H54 (cell line): Measurements from ENCODE around the gene OR7G2.
"Not testable (repeated sequence)": the region's sequence is repeated elsewhere in the genome, so short reads cannot be mapped to it uniquely, and the experiment has no call there.

ENCODE experiments used
- DNase-seq: peaks from one replicate; pipeline ENCODE4 v3.0.0; 2011; ENCODE audit warnings: low spot score, mixed read lengths; ENCODE audit not compliant: insufficient read length
- FAIRE-seq: peaks from 3 replicates; lab custom pipeline; 2011; peaks lifted over from hg19 to GRCh38; lab: Jason Lieb, UNC
- POLR2A ChIP-seq: IDR thresholded peaks from 2 replicates; pipeline ENCODE4 v1.6.1; 2011; ENCODE audit warnings: low read depth, mild to moderate bottlenecking, low read length

OR7G2 gene

DNA sequence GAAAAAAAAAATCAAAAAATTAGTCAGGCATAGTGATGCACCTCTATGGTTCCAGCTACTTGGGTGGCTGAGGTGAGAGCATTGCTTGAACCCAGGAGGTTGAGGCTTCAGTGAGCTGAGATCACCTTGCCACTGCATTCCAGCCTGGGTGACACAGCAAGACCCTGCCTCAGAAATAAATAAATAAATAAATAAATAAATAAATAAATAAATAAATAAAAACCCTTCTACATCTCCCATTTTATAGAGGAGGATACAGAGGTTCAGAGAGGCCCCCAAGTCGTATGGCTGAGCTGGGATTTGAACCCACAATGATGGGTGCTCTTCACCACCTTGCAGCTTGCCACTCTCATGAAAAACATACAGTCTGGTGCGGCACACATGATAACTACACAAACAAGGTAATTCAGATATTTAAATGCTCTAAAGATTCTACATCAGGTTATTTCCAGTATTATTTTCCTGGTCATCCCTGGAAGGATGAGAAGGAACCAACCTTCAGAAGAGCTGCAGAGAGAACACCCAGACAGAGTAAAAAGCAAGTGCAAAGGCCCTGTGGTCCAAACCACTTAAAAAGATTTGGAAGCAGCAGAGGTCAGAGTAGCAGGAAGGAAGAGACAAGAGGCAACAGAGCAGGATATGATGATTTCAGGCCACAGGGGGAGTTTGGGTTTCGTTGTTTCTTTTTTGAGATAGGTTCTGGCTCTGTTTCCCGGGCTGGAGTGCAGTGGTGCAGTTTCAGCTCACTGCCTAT lies 49.6 kb downstream of the OR7G2 start:
- no peak for DNase-seq
- no peak for FAIRE-seq
- no peak for TF ChIP-seq POLR2A

DNA sequence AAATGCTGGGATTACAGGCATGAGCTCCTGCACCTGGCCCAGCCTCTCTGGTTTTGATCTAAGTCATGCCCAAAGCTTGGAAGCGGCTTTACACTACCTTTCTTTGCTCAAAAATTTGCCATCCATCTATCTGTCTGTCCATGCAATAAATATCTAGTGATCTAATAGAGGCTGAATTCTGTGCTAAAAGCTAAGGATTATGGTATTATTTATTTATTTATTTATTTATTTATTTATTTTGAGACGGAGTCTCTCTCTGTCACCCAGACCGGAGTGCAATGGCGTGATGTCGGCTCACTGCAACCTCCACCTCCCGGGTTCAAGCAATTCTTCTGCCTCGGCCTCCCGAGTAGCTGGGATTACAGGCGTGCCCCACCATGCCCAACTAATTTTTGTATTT lies 51.1 kb downstream of the OR7G2 start:
- DNase-seq, result not testable (repeated sequence)

DNA sequence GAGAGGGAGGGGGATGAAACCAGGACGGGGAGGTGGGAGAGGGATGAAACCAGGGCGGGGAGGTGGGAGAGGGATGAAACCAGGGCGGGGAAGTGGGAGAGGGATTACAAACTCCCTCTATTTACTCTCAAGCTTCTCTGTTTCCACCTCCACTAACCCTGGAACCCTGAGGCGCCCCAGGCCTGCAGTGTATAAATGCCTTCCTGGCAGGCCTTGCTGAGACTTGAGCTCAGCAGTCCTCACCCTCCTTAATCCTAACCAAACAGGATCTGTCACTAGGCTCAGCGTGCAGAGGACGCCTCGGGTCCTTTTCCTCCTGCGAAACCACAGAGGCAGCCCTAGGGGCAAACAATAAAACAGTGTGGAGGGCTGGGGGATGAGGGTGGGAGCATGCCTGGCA lies 52.5 kb downstream of the OR7G2 start:
- no peak for FAIRE-seq
- no peak for DNase-seq
- TF ChIP-seq POLR2A, result no peak

More for the DNA sequence above, 51.1 kb downstream of the OR7G2 start:
- FAIRE-seq, result not testable (repeated sequence)

DNA sequence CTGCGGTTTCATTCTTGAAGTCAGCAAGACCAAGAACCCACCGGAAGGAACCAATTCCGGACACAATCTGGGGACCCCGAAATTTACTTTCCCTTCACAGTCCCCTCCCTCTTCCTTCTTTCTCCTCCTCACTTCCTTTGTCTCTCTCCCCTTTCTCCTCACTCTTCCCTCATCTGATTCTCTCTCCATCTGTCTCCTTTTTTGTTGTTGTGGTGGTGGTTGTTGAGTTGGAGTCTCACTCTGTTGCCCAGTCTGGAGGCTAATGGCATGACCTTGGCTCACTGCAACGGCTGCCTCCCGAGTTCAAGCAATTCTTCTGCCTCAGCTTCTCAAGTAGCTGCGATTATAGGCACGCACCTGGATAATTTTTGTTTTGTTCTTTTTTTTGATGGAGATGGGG lies 53.1 kb downstream of the OR7G2 start:
- no peak for TF ChIP-seq POLR2A
- no peak for FAIRE-seq
- no peak for DNase-seq

DNA sequence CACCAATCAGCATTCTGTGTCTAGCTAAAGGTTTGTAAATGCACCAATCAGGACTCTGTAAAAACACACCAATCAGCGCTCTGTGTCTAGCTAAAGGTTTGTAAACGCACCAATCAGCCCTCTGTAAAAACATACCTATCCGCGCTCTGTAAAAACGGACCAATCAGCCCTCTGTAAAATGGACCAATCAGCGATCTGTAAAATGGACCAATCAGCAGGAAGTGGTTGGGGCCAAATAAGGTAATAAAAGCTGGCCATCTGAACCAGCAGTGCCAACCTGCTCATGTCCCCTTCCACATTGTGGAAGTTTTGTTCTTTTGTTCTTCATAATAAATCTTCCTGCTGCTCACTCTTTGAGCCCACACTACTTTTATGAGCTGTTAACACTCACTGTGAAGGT lies 53.6 kb downstream of the OR7G2 start:
- not testable (repeated sequence) for FAIRE-seq, DNase-seq

DNA sequence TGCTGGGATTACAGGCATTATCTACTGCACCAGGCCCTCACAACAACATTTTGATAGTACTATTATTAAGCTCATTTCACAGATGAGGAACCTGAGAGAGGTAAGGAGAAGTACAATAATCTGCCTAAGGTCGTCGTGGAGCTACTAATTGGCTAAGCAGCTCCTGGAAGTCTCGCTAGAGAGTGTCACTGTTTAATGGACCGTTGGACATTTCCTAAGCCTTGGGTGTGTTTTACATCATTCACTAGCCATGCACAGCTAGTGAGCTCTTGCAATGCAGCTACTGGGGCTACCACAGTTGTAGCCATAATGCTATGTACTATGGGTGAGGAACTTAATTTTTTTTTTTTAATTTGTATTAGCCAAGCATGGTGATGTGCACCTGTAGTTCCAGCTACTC lies 54.4 kb downstream of the OR7G2 start:
- no peak for TF ChIP-seq POLR2A
- FAIRE-seq, result no peak
- DNase-seq, result no peak
